ENCODE results near the gene ZFPL1.
"Not testable (repeated sequence)": the region's sequence is repeated elsewhere in the genome, so short reads cannot be mapped to it uniquely, and the experiment has no call there.

ZFPL1 gene

DNA sequence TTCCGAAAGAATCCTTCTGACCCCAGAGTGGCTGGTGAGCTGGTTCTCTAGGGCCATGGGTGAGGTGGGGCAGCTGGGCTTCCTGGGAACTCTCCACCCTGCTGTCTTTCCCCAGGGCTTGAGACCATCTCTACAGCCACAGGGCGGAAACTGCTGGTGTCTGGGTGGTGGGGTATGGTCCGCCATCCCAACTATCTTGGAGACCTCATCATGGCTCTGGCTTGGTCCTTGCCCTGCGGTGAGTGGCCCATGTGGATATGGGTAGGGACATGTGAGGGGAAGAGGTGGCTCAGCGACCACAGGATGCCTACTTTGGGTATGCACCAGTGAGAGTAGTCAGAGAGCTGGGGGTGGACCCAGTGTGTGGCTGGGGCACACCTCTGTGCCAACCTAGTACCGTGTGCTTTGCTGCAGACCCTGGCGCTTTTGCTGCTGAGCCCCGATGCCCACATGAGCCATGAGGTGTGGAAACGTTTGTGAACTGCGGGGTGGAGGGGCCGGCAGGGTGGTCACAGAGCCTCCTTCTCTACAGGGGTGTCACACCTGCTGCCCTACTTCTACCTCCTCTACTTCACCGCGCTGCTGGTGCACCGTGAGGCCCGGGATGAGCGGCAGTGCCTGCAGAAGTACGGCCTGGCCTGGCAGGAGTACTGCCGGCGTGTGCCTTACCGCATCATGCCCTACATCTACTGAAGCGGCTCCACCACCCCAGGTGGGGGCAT is 31.5 kb downstream of the ZFPL1 start:
- no peak for DNase-seq

GRCh38 chr11:65116370-65117205 is 32.6 kb downstream of the ZFPL1 start:
- DNase-seq: peak; percentile 61

- peak; percentile 100 for DNase-seq
These were observed 33.4 kb downstream of the ZFPL1 start, which contains the start of gene ZNHIT2 for GRCh38 chr11:65117206-65118096. Gene ZNHIT2, minus strand, starts transcription at chr11:65117701. Its CDS starts 48 bp downstream, at chr11:65117653.

- no peak for DNase-seq
These were observed 34.2 kb downstream of the ZFPL1 start for GRCh38 chr11:65118097-65118837.

DNA sequence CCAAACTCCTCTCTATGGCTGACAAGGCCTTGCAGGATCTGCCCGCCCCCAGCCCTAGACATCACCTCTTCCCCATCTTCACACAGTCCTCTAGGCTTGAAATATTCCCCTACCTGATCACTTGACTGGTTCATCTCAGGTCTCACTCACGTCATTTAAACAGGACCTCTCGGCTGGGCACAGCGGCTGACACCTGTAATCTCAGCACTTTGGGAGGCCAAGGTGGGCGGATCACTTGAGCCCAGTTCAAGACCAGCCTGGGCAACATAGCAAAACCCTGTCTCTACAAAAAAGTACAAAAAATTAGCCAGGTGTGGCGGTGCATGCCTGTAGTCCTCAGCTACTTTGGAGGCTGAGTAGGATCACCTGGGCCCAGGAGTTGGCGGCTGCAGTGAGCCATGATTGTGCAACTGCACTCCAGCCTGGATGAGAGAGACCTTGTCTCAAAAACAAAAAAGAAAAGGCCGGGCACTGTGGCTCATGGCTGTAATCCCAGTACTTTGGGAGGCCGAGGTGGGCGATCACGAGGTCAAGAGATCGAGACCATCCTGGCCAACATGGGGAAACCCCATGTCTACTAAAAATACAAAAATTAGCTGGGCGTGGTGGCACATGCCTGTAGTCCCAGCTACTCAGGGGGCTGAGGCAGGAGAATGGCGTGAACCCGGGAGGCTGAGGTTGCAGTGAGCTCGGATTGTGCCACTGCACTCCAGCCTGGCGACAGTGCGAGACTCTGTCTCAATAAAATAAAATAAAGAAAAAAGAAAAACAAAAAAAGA is 35.1 kb downstream of the ZFPL1 start:
- not testable (repeated sequence) for DNase-seq

GRCh38 chr11:65119670-65119995 is 35.6 kb downstream of the ZFPL1 start:
- DNase-seq: no peak

DNA sequence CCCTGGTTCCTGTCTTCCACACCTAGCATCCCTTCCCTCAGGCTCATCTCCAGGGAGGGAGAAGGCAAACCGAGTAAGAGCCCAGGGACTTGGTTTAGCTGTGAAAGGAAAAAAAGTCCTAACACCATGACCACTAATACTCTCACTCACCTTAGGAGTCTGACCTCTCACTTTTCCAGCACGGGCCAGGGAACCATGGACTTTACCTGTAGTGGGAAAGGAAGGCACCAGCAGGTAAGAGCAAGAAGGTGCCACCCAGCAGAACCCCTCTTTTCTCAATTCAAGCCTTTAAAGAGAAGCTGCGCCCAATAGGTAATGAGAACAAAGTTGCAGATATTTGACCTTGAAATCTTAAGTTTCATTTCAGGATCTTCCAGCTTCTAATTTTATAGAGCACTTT is 36.8 kb downstream of the ZFPL1 start:
- no peak for DNase-seq

DNA sequence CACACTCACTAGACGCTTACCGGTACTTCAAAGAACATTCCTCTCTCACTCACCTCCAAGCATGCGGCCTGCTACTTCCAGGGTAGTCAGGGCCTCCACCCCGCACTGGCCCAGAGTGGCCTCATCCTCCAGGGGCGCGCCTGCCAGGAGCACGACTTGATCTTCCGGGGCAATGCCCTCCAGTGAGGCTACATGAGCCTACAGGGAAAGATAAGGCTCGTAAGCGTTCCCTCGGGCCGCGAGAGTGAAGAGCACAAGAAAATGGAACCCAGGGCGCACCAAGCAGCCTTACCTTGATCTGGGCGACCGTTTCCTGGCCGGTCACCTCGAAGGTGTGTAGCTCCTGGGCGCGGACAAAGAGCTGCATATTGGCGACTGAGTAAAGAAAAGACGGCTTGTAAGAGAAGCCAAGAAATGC is 37.4 kb downstream of the ZFPL1 start:
- no peak for DNase-seq

DNA sequence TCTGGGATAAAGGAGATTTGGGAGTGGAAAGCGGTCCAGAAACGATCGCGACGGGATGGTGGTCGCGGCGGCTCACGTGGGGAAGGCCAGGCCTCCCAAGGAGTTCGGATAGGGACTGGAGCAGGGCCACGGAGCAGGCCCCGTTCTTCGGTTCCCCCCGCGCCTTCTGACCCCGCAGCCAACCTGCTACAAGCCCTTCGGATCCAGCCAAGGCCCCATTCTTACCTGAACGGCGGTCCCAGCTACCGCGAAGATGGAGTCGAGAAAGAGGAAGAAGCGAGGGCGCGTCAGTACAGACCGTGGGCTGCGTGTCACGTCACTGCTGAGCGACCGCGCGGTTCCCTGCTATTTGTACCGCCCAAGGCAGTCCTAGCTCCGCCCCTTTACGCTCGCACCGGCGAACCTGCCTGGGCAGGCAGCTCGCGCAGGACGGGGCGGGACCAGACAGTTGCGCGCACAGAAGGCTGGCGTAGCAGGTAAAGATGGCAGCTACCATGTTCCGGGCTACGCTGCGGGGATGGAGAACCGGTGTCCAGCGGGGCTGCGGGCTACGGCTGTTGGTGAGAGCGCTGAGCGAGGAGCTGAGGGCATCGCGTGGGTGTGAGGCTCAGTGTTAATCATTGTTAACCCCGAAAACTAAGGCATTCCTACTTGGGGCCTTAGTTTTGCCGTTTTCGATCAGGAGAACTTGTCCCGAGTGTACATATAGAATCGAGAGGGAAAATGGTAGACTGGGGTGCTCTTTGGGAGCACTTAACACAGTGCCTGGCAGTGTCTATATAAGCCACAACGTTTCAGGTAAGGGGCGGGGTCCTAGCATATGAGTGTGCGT is 38.1 kb downstream of the ZFPL1 start, which contains the start of the genes FAU and MRPL49:
FAU (minus strand) TSS at position 270 of the 832 bp plus-strand sequence. CDS start 321 bp downstream, outside the sequence.
MRPL49 (plus strand) TSS at position 457 of the 832 bp plus-strand sequence; CDS start at position 483, 26 bp downstream.
- peak; percentile 98 for DNase-seq

DNA sequence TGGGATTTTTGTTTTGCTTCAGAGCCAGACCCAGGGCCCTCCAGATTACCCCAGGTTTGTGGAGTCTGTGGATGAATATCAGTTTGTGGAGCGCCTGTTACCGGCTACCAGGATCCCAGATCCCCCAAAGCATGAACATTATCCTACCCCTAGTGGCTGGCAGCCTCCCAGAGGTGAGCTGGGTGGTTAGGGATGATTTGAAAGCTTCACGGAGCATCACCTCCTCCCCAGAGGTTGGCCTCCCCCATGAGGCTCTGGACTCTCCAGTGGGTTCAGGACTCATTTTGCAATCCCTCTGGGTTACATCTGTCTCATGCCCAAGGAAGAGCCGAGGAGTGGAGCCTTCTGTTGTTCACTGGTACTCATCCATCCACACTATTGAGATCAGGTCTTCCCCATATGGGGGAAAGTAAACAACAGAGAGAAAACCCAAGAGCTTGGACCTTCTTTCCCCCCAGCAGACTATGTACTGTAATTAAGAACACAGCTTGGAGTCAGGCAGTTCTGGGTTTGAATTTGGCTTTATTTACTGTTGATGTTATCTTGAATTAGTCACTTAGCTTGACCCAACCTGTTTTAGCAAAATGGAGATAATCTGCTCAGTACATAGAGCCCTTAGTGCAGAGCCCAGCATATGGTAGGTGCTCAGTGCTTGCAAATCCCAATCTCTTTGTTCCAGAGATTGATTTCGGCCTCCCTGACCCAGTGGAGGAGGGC is 40.6 kb downstream of the ZFPL1 start:
- no peak for DNase-seq

DNA sequence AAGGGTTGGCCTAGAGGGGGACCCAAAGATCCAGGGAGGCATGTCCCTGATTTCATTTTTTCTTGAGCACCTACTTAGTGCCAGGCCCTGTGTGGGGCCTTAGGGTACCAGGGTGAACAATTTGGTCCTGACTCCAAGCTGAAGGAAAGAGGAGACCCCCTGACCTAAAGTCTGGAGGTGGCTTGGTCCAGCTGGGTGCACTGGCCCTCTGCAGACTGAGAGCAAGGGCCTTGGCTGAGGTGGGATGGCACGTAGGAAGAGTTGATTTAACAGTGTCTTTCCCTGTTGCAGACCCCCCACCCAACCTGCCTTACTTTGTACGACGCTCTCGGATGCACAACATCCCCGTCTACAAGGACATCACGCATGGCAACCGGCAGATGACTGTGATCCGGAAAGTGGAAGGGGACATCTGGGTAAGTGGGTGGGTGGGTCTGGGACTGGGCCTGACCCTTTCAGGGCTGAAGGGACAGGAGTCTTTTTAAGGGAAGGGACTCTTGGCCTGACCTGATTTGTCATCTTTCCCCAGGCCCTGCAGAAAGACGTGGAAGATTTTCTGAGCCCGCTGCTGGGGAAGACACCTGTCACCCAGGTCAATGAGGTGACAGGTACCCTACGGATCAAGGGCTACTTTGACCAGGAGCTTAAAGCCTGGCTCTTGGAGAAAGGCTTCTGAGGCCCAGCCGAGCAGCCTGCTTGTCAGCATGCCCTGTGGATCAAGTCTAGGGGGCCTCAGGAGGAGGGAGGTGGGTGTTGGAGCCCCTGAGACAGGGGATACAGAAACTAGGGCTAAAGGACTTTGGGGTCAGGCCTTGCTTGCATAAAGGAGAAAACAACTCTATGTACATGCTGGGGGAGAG is 41.4 kb downstream of the ZFPL1 start:
- DNase-seq: no peak

DNA sequence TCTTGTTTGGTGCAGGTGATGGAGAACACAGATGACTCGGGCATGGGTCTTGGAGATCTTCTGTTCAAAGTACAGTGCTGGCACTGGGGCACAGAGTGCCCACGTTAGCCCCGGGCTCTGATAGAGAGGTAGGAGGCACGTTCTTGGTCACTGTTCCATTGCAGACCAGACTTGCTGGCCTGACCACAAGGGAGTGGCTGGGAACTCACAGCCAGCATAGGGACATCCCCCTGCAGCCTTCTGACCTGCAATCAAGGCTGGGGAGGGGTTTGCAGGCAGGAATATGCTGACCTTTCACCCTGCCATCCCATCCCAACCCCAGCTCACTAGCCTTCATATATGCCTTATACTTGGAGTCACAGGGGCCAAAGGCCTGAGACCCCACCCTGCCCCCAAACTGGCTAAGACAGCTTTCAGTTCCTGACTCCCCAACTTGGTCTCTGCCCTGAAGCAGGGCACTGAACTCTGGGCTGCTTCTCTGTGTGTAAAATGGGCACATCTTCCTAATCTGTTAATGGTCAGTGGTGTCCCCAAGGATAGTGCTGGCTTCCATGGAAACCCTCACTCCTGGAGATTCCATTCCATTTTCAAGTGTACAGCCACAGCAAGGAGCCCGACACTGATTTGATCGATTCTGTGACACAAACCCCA is 42.7 kb downstream of the ZFPL1 start:
- DNase-seq: no peak

- no peak for DNase-seq
These were observed 43.6 kb downstream of the ZFPL1 start for GRCh38 chr11:65127473-65128181.

DNA sequence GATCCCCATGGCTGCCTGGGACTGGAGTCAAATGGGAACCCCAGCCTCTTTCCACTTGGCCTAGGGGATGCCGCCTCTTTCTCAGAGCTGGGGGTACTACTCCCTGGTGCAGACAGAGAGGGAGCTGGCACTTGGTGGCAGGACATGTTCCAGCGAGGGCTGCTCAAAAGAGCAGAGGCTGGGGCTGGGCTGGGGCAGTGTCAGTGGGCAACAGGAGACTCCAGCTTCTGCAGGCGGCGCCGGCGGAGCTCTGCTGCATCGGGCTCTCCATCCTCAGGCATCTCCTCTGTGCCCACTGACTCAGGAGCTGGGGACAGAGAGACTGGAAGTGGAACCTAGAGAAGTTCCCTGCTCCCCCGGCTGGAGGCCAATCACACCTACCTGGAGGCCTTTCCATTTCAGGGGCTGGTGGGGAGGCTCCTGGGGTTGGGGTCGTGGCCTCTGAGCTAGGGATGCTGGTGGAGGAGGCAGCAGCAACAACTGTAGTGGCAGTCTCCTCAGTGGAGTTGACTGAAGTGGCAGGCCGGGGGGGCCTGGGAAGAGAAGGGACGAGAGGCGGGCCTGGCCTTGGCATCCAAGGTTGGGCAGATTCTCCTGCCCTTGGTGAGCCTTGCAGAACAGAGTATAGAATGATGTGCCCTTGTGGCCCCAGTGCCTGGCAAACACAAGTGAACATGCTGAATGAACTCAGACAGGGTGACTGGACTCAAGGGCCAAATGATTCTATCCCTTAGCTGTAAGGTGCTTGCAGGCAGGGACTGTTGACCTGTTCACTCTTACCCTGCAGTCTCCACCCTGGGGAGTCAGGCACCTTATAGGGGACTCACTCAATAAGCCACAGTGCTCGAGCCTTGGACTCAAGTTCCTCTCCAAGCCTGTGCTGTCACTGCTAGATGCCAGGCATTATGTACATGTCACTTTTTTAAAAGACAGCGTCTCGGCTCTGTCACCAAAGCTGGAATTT is 44.4 kb downstream of the ZFPL1 start:
- DNase-seq: no peak

- no peak for DNase-seq
These were observed 45.8 kb downstream of the ZFPL1 start for GRCh38 chr11:65129649-65130441.

Data from stimulated activated CD4-positive, alpha-beta T cell treated with anti-CD3 and anti-CD28 coated beads, Interleukin-12 subunit alpha, Interleukin-12 subunit beta, amount 100 ng/mL, for 4 hours (primary cell).